ENCODE measurements around the gene INPP5D.

DNA sequence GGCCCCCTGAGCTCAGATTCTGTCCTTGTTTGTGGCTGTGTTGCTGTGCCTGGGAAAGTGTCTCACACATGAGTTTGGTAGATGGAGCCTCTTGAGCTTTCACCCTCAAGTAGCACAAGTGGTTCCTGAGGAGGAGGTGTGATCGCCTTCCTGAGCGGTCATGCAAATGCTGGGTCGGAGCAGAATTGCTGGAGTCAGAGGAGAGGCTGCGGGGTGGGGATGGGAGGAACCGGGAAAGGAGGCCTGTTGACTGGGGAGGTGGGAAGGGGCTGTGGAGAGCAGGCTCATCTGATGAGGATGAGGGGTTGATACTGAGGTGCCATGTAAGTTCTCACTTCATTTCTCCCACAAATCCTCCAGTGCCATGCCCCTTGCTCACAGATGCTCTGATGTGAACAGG, 142.9 kb downstream of the INPP5D start:
- TF ChIP-seq EZH2 (IDR thresholded peaks at IDR 0.05; ENCODE audit: low read length): no peak
- TF ChIP-seq, protein P1, sequence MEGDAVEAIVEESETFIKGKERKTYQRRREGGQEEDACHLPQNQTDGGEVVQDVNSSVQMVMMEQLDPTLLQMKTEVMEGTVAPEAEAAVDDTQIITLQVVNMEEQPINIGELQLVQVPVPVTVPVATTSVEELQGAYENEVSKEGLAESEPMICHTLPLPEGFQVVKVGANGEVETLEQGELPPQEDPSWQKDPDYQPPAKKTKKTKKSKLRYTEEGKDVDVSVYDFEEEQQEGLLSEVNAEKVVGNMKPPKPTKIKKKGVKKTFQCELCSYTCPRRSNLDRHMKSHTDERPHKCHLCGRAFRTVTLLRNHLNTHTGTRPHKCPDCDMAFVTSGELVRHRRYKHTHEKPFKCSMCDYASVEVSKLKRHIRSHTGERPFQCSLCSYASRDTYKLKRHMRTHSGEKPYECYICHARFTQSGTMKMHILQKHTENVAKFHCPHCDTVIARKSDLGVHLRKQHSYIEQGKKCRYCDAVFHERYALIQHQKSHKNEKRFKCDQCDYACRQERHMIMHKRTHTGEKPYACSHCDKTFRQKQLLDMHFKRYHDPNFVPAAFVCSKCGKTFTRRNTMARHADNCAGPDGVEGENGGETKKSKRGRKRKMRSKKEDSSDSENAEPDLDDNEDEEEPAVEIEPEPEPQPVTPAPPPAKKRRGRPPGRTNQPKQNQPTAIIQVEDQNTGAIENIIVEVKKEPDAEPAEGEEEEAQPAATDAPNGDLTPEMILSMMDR (optimal IDR thresholded peaks at IDR 0.05 in 1 of 3, IDR thresholded peaks at IDR 0.05 in 1 of 3, conservative IDR thresholded peaks at IDR 0.05 in 1 of 3; ENCODE audit: extremely low read depth in 1 of 3, insufficient read depth in 2 of 3, low read length in 3 of 3): no peak
